Measurements from ENCODE around the gene HEPN1. TPM values are rescaled to one million over a fixed set of nuclear protein-coding genes. Genes with fewer than 3 reads are reported as not detected.

The HEPN1 gene
- total RNA-seq, 1 experiment from 2014 or later, result not detected

- H3K4me1 ChIP-seq (ENCODE audit: insufficient read depth, low read length, poor library complexity, severe bottlenecking), result no peaks in the 10 kb centered on the region
- TF ChIP-seq EZH2 (IDR thresholded peaks at IDR 0.05; ENCODE audit: borderline replicate concordance, low read depth, low read length, poor library complexity, severe bottlenecking), result no peak
- no peak for TF ChIP-seq CTCF (conservative IDR thresholded peaks at IDR 0.05; ENCODE audit: low read depth, low read length)
- H3K4me3 ChIP-seq (ENCODE audit: low read depth, low read length, poor library complexity, severe bottlenecking), result no peak overlapping the region
- no peaks in the 10 kb centered on the region for H3K36me3 ChIP-seq (ENCODE audit: insufficient read depth, low read length, poor library complexity, severe bottlenecking)
- no peak for DNase-seq (ENCODE audit: low spot score)
- no peak overlapping the region for H3K27ac ChIP-seq (ENCODE audit: low read depth, low read length, poor library complexity, severe bottlenecking)
- BruUV-seq (replicated peaks), result no TSS peak
- ChIA-PET CTCF (no interaction called here), POLR2A (ENCODE audit: low non-redundant PET) (no interaction called here)
- H3K27me3 ChIP-seq (replicated peaks; ENCODE audit: insufficient read depth, low read depth, low read length, poor library complexity), result peaks cover 6% of the 10 kb centered on the region
- no peaks in the 10 kb centered on the region for H3K9me3 ChIP-seq (ENCODE audit: low read depth, low read length, poor library complexity, severe bottlenecking)
- intact Hi-C loops (cut with micrococcal nuclease; ENCODE audit: unreplicated experiment), result no loop called here
These were observed 38.8 kb upstream of the HEPN1 start for GRCh38 chr11:124880290-124880611.

DNA sequence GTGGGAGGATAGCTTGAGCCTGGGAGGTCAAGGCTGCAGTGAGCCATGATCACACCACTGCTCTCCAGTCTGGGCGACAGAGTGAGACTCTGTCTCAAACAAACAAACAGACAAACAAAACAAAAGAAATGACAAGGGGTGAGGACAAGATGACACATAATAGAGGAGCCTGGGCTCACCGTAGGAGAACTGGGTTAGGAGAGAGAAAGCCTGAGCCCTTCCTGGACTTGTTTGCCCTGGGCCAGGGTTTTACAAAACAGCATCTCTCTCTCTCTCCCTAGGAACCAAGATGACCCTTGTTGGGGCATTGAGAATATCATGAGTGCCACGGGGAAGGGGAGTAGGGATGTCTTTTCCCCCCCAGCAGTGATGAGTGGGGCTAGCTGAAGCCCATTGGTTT is 38.1 kb upstream of the HEPN1 start:
- Histone ChIP-seq H3K27me3 (replicated peaks; ENCODE audit: insufficient read depth, low read depth, low read length, poor library complexity) (peaks cover 6% of the 10 kb centered on the region), H3K36me3 (ENCODE audit: insufficient read depth, low read length, poor library complexity, severe bottlenecking) (no peaks in the 10 kb centered on the region), H3K9me3 (ENCODE audit: low read depth, low read length, poor library complexity, severe bottlenecking) (no peaks in the 10 kb centered on the region), H3K27ac (ENCODE audit: low read depth, low read length, poor library complexity, severe bottlenecking) (no peak overlapping the region), H3K4me3 (ENCODE audit: low read depth, low read length, poor library complexity, severe bottlenecking) (no peak overlapping the region), H3K4me1 (ENCODE audit: insufficient read depth, low read length, poor library complexity, severe bottlenecking) (no peaks in the 10 kb centered on the region)
- no TSS peak for BruUV-seq (replicated peaks)
- intact Hi-C loops (cut with micrococcal nuclease; ENCODE audit: unreplicated experiment), result no loop called here
- no peak for DNase-seq (ENCODE audit: low spot score)
- POLR2A ChIA-PET (ENCODE audit: low non-redundant PET), result no interaction called here
- TF ChIP-seq CTCF (conservative IDR thresholded peaks at IDR 0.05; ENCODE audit: low read depth, low read length) (no peak), EZH2 (IDR thresholded peaks at IDR 0.05; ENCODE audit: borderline replicate concordance, low read depth, low read length, poor library complexity, severe bottlenecking) (no peak)
- CTCF ChIA-PET, result no interaction called here

DNA sequence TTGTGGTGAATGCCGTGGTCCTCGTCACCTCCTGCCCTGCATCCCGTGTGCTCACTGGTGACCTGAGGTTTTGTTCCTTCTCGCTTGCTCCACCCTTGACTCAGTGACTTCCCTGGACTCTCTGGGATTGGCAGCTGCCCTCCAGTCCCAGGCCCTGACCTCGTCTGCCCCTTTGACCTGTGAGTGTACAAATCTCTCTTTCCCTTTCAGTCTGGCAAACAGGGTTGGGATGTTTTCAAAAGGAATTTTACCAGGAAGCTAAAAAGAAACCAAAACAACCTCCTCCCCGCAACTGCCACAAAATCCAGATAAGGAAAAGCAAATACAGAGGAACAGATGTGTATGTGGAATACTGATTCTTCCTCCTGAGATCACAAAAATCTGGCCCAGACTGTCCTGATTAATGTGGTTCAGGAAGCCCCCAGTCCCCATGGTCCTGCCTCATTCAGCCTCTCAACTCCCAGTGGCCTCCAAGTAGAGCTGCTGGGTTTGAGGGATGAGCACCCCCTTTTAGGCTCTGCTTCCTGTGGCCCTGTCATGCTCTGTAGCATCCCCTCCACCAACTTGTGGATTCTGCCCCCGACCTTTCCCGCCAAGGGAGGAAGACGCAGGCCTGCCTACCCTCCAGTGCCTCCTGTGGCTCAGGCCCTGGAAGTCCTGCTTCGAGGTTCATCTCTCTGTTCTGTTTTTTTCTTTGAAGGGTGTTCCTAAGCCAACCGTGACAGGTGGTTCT is 36.5 kb upstream of the HEPN1 start:
- TF ChIP-seq CTCF (conservative IDR thresholded peaks at IDR 0.05; ENCODE audit: low read depth, low read length), result no peak
- no peak for TF ChIP-seq EZH2 (IDR thresholded peaks at IDR 0.05; ENCODE audit: borderline replicate concordance, low read depth, low read length, poor library complexity, severe bottlenecking)
- no peak overlapping the region for H3K27ac ChIP-seq (ENCODE audit: low read depth, low read length, poor library complexity, severe bottlenecking)
- ChIA-PET POLR2A (ENCODE audit: low non-redundant PET) (no interaction called here), CTCF (no interaction called here)
- no peak for DNase-seq (ENCODE audit: low spot score)
- BruUV-seq (replicated peaks), result no TSS peak
- intact Hi-C loops (cut with micrococcal nuclease; ENCODE audit: unreplicated experiment), result no loop called here
- H3K4me1 ChIP-seq (ENCODE audit: insufficient read depth, low read length, poor library complexity, severe bottlenecking), result no peaks in the 10 kb centered on the region
- no peak overlapping the region for H3K4me3 ChIP-seq (ENCODE audit: low read depth, low read length, poor library complexity, severe bottlenecking)
- H3K27me3 ChIP-seq (replicated peaks; ENCODE audit: insufficient read depth, low read depth, low read length, poor library complexity), result peaks cover 14% of the 10 kb centered on the region
- no peaks in the 10 kb centered on the region for H3K9me3 ChIP-seq (ENCODE audit: low read depth, low read length, poor library complexity, severe bottlenecking)
- H3K36me3 ChIP-seq (ENCODE audit: insufficient read depth, low read length, poor library complexity, severe bottlenecking), result no peaks in the 10 kb centered on the region

All from A673 (cell line).